Activated T-cell treated with anti-CD3 and anti-CD28 coated beads, Interleukin-2, amount 50 U/mL, for 48 hours (primary cell): ENCODE data around the gene RAB5IF.
"Not testable (repeated sequence)": the region's sequence is repeated elsewhere in the genome, so short reads cannot be mapped to it uniquely, and the experiment has no call there.

Experiments used
- DNase-seq, 2 experiments: peaks; one replicate each; pipeline ENCODE4 v3.0.0-alpha.2; 2020

The RAB5IF gene

GRCh38 chr20:36587388-36588070 is 18.1 kb upstream of the RAB5IF start:
- DNase-seq: no peak

- no peak for DNase-seq
Measured at GRCh38 chr20:36591281-36591680, 14.3 kb upstream of the RAB5IF start.

- DNase-seq: peak in 1 of 2 experiments; percentile 58
Measured at GRCh38 chr20:36591854-36592641, 13.5 kb upstream of the RAB5IF start.

DNA sequence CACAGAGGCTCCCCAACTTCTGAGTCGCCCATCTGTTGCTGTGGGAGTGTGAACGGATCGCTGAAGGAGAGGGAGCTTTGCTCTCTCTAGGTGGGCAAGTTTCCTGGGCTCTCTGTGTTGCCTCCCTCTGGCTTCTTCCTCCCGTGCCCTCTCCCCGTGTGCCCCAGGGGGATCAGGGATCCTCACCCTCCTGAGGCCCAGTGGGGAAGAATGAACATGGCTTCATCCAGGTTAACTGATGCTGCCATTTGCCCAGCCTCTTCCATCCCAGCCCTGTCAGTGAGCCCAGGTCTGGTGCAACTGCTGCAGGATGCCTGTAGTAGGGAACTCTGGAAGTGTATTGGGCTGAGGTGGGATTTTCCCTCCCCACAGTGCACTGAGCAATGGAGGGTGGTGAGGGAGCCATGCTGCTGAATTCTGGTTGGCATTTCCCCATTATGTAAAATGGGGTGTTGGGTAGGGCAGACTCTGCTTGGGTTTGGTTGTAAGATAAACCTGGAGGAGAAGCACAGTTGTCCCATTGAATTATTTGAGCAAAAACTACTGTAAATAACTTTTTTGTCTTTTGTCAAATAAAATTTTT is 12.1 kb upstream of the RAB5IF start:
- DNase-seq: no peak

DNA sequence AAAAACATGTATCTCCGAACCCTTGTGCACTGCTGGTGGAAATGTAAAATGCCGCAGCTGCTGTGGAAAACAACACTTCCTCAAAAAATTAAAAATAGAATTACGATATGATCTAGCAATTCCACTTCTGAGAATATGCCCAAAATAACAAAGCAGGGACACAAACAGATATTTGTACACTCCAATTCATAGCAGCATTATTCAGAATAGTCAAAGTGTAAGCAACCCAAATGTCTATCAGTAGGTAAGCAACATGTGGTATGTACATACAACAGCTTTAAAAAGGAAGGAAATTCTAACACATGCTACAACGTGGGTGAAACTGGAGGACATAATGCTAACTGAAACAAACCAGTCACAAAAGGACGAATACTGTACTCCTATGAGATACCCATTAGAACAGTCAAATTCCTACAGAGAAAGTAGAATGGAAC is 5.7 kb upstream of the RAB5IF start:
- DNase-seq: no peak

DNA sequence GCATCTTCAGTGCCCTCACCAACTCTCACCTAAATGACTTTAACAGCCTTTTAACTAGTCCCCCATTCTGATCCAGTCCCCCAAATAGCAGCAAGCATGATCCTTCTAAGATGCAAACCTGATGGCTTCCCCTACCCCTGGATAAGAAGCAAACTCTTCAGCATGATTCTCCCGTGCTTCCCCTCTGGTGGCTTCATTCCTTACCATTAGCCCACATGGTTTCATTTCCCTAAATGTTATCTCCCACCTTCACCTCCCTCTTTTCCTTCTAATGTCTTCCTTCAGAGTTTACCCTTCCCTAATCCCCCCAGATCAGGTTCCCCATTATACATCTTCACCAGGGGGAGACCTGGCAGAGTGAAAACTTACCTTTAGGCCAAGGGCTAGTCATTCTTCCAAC is 4.0 kb upstream of the RAB5IF start:
- no peak for DNase-seq

GRCh38 chr20:36604952-36605398 is 604 bp upstream of the RAB5IF start:
- no peak for DNase-seq

DNA sequence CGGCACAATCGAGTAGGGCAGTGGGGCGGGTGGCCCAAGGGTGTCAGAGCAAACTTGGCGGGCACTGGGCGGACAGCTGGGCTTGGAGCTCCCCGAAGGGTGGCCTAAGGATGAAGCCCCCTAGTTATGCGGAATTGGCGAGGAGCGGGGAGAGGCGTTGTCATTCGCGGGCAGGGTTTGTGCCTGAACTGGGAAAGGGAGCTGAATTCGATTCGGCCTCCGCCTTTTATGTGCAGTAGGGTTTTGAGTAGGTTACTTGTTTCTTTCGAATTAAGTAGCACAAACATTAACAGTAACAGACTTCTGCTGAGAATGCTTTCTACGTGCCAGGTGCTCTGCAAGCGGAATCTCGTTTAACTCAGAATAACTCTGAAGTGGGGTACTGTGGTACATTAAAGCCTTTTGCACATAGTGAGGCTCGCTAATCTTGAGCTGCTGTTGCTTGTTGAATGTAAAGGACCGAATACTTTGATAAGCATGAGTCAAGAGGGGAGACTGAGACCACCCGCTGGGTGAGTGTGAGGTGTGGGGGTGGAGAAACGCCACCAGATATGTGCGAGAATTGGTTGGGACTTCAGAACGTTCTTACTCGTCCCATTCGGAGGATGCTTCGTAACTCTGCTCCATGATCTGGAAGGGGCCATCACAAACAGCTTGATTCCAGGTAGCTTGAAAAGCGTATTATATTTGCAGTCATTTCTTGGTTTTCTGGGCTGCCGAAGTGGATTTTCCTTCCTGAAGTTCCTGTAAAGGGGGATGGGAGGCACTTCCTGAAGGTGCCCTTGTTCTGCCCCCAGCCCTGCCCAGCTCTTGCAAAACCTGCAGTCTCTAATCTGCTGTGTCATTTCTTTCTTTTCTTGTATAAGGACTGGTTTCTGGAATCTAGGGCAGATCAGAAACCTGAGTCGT is 833 bp downstream of the RAB5IF start:
- peak; percentile 44 to 47 for DNase-seq

GRCh38 chr20:36607586-36608387 is 2.2 kb downstream of the RAB5IF start:
- no peak for DNase-seq

GRCh38 chr20:36608388-36608728 is 2.8 kb downstream of the RAB5IF start:
- DNase-seq: not testable (repeated sequence)

DNA sequence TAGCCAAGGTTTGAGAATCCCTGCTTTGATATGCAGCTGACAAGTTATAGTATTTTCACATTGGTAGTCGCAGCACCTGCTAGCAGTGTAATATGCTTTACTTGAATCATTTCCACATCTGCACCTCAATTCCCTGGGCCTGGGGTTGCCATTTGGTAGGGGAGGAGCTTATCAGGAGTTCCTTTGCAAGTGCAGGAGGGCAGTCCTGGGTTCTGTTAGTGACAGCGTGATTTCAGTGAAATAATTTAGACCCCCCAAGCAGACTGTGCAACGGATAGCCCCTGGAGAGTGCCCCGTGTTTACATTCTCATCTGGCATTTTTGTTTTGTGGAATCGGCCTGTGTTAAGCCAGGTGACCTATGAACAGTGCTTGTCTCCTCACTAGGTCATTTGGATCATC is 6.0 kb downstream of the RAB5IF start:
- DNase-seq: no peak

- no peak for DNase-seq
Measured at GRCh38 chr20:36613974-36614373, 8.4 kb downstream of the RAB5IF start.

DNA sequence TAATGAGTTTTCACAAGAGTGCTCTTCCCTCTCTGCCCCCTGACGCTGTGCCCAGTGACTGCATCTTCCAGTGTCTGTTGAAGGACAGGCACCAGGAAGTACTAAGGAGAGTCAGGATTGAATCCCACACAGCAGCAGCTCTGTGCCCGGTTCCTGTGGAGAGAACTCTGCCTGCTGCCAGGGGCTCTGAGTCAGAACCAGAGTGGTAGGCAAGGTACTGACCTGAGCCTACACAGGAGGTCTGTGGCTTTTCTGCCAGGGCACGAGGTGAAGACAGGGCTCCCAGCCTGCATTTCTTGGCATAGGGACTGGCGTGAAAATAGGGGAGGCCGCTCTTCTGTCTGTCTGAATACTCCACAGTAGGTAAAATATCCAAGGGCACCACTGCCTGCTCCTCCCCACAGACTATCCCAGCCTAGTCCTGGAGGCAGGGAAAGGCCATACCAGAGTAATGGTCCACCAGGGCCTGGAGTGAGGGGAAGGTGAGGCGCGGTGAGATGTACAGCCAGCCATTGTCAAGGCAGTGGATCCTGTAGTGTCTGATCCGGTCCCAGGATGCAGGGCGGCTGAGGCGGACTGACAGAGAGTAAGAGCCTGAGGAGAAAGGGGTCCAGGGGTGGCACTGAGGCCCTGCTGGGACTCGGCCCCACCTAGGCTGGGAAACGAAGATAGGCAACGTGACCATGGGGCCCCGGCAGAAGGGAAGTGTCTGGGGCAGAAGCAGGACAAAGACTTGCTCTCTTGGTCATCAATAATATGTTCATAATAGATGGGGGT is 9.4 kb downstream of the RAB5IF start:
- no peak for DNase-seq

- DNase-seq: no peak
Measured at GRCh38 chr20:36620917-36621316, 15.3 kb downstream of the RAB5IF start.

DNA sequence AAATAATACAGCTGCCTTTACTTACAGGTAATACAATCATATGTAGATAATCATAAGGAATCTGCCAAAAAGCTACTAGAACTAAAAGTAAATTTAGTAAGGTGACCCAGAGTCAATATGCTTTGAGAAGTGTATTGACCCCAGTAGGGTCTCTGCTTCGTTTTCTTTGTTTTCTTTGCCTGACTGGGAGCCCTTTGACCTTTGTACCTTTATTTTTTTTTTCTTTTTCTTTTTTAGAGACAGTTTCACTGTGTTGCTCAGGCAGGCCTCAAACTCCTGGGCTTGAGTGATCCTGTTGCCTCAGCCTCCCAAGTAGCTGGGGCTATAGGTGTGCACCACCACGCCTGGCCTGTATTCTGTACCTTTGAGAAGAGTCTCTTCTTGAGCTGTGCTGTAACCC is 17.9 kb downstream of the RAB5IF start:
- no peak for DNase-seq

GRCh38 chr20:36624068-36624943 is 18.7 kb downstream of the RAB5IF start:
- no peak for DNase-seq

DNA sequence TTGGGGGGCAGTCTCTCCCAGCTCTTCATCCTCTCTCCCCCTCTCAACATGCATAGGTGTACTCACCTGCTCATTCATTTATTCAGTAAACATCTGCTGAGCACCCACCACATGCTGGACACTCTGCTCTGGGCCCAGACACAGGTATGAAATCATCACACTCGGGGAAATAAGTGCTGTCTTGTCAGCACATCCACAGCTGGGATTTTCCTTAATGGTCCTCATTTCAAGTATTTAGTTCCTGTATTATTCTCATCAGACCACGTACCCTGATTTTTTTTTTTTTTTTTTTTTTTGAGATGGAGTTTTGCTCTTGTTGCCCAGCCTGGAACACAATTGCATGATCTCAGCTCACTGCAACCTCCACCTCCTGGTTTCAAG is 19.4 kb downstream of the RAB5IF start:
- no peak for DNase-seq

DNA sequence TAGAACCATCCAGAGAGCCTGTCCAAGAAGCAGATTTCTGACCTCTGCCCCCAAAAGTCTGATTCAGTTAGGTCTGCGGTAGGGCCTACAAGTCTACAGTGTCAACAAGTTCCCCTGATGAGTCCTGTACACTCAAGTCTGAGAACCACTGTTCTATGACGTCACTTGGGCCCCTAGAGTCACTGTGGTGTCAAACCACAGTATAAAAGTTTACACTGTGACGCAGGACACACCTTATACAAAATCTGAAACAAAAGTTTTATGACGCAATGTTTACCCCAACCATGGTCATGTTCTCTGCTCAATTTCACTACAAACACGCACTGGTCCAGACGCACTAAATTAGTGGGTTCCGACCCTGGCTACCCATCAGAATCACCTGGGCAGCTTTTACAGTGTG is 22.5 kb downstream of the RAB5IF start:
- DNase-seq: no peak

DNA sequence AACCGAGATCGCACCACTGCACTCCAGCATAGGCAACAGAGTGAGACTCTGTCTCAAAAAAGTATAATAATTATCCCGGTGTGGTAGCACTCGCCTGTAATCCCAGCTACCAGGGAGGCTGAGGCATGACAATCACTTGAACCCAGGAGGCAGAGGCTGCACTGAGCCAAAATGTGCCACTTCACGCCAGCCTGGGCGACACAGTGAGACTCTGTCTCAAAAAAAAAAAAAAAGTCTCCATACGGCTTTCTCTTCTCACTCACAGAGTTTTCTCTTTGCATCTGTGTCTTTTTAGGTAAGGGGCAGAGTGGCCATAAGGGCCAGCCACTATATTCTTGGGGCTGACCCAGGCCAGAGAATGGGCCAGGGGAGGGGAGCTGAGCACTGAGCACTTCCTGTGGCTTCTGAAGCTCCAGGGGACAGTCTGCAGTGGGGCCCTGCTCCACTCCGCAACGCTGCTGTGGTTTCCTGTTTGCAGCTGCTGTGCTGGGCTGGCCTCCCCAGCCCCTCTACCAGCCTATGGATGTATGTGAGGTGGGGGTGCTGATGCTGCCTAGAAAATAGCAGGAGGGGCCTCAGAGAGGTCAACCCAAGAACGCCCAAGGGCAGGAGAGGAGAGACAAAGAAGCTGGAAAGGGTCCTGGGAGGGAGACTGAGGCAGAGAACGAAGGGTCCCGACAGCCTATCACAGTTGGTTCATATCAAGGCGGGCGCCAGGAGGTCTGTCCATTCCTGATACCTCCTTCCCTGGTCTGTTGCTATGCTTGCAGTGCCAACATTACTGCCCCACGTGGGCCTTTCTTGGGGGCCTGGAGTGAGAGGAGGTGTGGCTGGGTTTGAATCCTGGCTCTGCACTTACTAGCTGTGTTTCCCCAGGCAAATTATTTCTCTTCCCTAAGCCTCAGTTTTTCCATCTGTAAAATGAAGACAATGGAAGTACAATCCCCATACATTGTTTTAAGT is 24.4 kb downstream of the RAB5IF start:
- peak; percentile 52 to 71 for DNase-seq
